OCI-LY1 (cell line): ENCODE data around the gene TPSAB1.

Experiments used
- H2AFZ ChIP-seq: fragments of 200-600 bp; sonication (generic), shearing (Covaris generic); 2 replicates; pipeline ENCODE4 v1.6.0; 2014; ENCODE audit warnings: antibody characterized with exemption, mild to moderate bottlenecking, low read length
- H3F3A ChIP-seq: fragments of 200-600 bp; sonication (generic), shearing (Covaris generic); 2 replicates; pipeline ENCODE4 v1.6.0; 2014; ENCODE audit warnings: mild to moderate bottlenecking, antibody characterized with exemption, low read length, moderate library complexity; ENCODE audit not compliant: insufficient read depth
- H3K27ac ChIP-seq: fragments of 200-600 bp; sonication (generic); 2 replicates; pipeline ENCODE4 v1.5.1; 2014; ENCODE audit warnings: low read length, mixed run types, mild to moderate bottlenecking, low read depth; ENCODE audit not compliant: poor library complexity, severe bottlenecking
- H3K27me3 ChIP-seq: fragments of 200-600 bp; sonication (generic); 2 replicates; pipeline ENCODE4 v1.6.0; 2014; ENCODE audit warnings: antibody characterized with exemption, mild to moderate bottlenecking, low read length, moderate library complexity; ENCODE audit not compliant: insufficient read depth
- H3K36me3 ChIP-seq: fragments of 200-600 bp; sonication (generic); 2 replicates; pipeline ENCODE4 v1.6.1; 2014; ENCODE audit warnings: mild to moderate bottlenecking, antibody characterized with exemption, low read length, moderate library complexity, mixed read lengths; ENCODE audit not compliant: insufficient read depth
- H3K4me1 ChIP-seq: fragments of 200-600 bp; sonication (generic); 2 replicates; pipeline ENCODE4 v1.5.1; 2014; ENCODE audit warnings: mild to moderate bottlenecking, low read length, moderate library complexity; ENCODE audit not compliant: insufficient read depth, severe bottlenecking
- H3K4me2 ChIP-seq: fragments of 200-600 bp; sonication (generic), shearing (Covaris generic); 2 replicates; pipeline ENCODE4 v1.6.1; 2014; ENCODE audit warnings: low read length
- H3K4me3 ChIP-seq: fragments of 200-600 bp; sonication (generic); 2 replicates; pipeline ENCODE4 v1.5.1; 2014; ENCODE audit warnings: low read length, low read depth, mild to moderate bottlenecking, mixed read lengths; ENCODE audit not compliant: poor library complexity, severe bottlenecking
- H3K79me2 ChIP-seq: fragments of 200-600 bp; shearing (Covaris generic); 2 replicates; pipeline ENCODE4 v1.6.1; 2016; ENCODE audit warnings: mixed run types, low read length, mixed read lengths; ENCODE audit not compliant: insufficient read depth
- H3K9ac ChIP-seq: fragments of 200-600 bp; sonication (generic), shearing (Covaris generic); 2 replicates; pipeline ENCODE4 v1.6.1; 2014; ENCODE audit warnings: mild to moderate bottlenecking, low read length, mixed read lengths
- H3K9me2 ChIP-seq: fragments of 200-600 bp; sonication (generic), shearing (Covaris generic); 2 replicates; pipeline ENCODE4 v1.6.1; 2014; ENCODE audit warnings: low read depth, mild to moderate bottlenecking, low read length, mixed read lengths
- H3K9me3 ChIP-seq: fragments of 200-600 bp; shearing (Covaris generic); 2 replicates; pipeline ENCODE4 v1.6.1; 2014; ENCODE audit warnings: low read length, mixed read lengths
- H4K20me1 ChIP-seq: fragments of 200-600 bp; sonication (generic), shearing (Covaris generic); 2 replicates; pipeline ENCODE4 v1.6.0; 2016; ENCODE audit warnings: mild to moderate bottlenecking, low read length; ENCODE audit not compliant: insufficient read depth
- EZH2 ChIP-seq: fragments of 200-600 bp; sonication (generic), shearing (Covaris generic); IDR thresholded peaks from 2 replicates; pipeline ENCODE4 v1.8.0; 2017; ENCODE audit warnings: borderline replicate concordance, mixed run types, mild to moderate bottlenecking, antibody characterized with exemption, low read length, moderate library complexity, mixed read lengths
- TF ChIP-seq, protein P1 (sequence below): fragments of 200-600 bp; sonication (generic), shearing (Covaris generic); IDR thresholded peaks from 2 replicates; pipeline ENCODE4 v1.5.1; 2017; ENCODE audit warnings: mild to moderate bottlenecking, antibody characterized with exemption, low read length, moderate library complexity, mixed read lengths

TPSAB1 gene

GRCh38 chr16:1261131-1261892 is 20.8 kb downstream of the TPSAB1 start:
- no peaks in the 10 kb centered on the region for H3F3A ChIP-seq
- H3K4me3 ChIP-seq = no peak overlapping the region
- H3K27me3 ChIP-seq = no peaks in the 10 kb centered on the region; the same call in 1 of the 2 replicates
- no peaks in the 10 kb centered on the region for H3K36me3 ChIP-seq
- H3K27ac ChIP-seq = no peak overlapping the region
- H2AFZ ChIP-seq = no peak overlapping the region
- H3K4me1 ChIP-seq = no peaks in the 10 kb centered on the region
- no peaks in the 10 kb centered on the region for H3K79me2 ChIP-seq
- no peaks in the 10 kb centered on the region for H4K20me1 ChIP-seq
- TF ChIP-seq EZH2 = no peak
- TF ChIP-seq, protein P1, sequence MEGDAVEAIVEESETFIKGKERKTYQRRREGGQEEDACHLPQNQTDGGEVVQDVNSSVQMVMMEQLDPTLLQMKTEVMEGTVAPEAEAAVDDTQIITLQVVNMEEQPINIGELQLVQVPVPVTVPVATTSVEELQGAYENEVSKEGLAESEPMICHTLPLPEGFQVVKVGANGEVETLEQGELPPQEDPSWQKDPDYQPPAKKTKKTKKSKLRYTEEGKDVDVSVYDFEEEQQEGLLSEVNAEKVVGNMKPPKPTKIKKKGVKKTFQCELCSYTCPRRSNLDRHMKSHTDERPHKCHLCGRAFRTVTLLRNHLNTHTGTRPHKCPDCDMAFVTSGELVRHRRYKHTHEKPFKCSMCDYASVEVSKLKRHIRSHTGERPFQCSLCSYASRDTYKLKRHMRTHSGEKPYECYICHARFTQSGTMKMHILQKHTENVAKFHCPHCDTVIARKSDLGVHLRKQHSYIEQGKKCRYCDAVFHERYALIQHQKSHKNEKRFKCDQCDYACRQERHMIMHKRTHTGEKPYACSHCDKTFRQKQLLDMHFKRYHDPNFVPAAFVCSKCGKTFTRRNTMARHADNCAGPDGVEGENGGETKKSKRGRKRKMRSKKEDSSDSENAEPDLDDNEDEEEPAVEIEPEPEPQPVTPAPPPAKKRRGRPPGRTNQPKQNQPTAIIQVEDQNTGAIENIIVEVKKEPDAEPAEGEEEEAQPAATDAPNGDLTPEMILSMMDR = no peak
- H3K9me3 ChIP-seq = no peaks in the 10 kb centered on the region
- no peak overlapping the region for H3K4me2 ChIP-seq
- H3K9ac ChIP-seq = no peak overlapping the region
- H3K9me2 ChIP-seq = no peaks in the 10 kb centered on the region

GRCh38 chr16:1262210-1262845 is 21.8 kb downstream of the TPSAB1 start:
- no peak overlapping the region for H2AFZ ChIP-seq
- no peaks in the 10 kb centered on the region; the same call in 1 of the 2 replicates for H3K27me3 ChIP-seq
- no peaks in the 10 kb centered on the region for H3K9me3 ChIP-seq
- no peaks in the 10 kb centered on the region for H3K79me2 ChIP-seq
- no peak overlapping the region for H3K4me2 ChIP-seq
- H3K9ac ChIP-seq = no peak overlapping the region
- H3K9me2 ChIP-seq = no peaks in the 10 kb centered on the region
- no peak overlapping the region for H3K27ac ChIP-seq
- no peaks in the 10 kb centered on the region for H3K4me1 ChIP-seq
- no peaks in the 10 kb centered on the region for H4K20me1 ChIP-seq
- H3F3A ChIP-seq = no peaks in the 10 kb centered on the region
- H3K4me3 ChIP-seq = no peak overlapping the region
- H3K36me3 ChIP-seq = no peaks in the 10 kb centered on the region
- TF ChIP-seq, protein P1 = no peak
- no peak for TF ChIP-seq EZH2

DNA sequence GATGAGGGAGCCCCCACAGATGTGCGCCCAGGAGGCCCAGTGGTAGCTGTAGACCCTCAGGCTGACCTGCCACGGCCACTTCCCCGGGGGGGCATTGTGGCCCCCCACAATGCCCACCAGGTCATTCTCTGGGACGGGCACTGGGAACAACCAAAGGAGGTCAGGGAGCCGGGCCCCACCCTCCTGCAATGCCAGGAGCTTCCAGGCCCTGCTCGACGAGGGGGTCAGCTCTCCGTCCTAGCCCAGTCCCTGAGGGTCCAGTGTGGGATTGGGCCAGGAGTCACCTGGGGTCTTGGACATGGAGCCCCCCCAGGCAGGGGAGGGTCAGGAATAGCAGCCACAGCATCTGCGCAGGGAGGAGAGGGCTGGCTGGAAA is 22.3 kb downstream of the TPSAB1 start:
- TF ChIP-seq EZH2 = no peak
- TF ChIP-seq, protein P1 = no peak
- Histone ChIP-seq H3K36me3 (no peaks in the 10 kb centered on the region), H3K4me2 (no peak overlapping the region), H2AFZ (no peak overlapping the region), H3F3A (no peaks in the 10 kb centered on the region), H3K27me3 (no peaks in the 10 kb centered on the region), H3K4me3 (no peak overlapping the region), H3K9ac (no peak overlapping the region), H3K79me2 (no peaks in the 10 kb centered on the region), H3K9me3 (no peaks in the 10 kb centered on the region), H3K9me2 (no peaks in the 10 kb centered on the region), H3K4me1 (no peaks in the 10 kb centered on the region), H4K20me1 (no peaks in the 10 kb centered on the region), H3K27ac (no peak overlapping the region)
